ENCODE results near the gene B9D1.

- TF ChIP-seq, protein P1, sequence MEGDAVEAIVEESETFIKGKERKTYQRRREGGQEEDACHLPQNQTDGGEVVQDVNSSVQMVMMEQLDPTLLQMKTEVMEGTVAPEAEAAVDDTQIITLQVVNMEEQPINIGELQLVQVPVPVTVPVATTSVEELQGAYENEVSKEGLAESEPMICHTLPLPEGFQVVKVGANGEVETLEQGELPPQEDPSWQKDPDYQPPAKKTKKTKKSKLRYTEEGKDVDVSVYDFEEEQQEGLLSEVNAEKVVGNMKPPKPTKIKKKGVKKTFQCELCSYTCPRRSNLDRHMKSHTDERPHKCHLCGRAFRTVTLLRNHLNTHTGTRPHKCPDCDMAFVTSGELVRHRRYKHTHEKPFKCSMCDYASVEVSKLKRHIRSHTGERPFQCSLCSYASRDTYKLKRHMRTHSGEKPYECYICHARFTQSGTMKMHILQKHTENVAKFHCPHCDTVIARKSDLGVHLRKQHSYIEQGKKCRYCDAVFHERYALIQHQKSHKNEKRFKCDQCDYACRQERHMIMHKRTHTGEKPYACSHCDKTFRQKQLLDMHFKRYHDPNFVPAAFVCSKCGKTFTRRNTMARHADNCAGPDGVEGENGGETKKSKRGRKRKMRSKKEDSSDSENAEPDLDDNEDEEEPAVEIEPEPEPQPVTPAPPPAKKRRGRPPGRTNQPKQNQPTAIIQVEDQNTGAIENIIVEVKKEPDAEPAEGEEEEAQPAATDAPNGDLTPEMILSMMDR (conservative IDR thresholded peaks at IDR 0.05 in 1 of 2, IDR thresholded peaks at IDR 0.05 in 1 of 2; ENCODE audit: extremely low read depth in 1 of 2, insufficient read depth in 1 of 2, low read depth in 1 of 2, low read length in 2 of 2) = no peak
- no peak for TF ChIP-seq EZH2 (IDR thresholded peaks at IDR 0.05; ENCODE audit: borderline replicate concordance, low read length)
These were observed 4.8 kb downstream of the B9D1 start for GRCh38 chr17:19357761-19358160.

Data from mammary epithelial cell (primary cell).